ENCODE results near the gene VAMP4. TPM values are rescaled to one million over a fixed set of nuclear protein-coding genes. Genes with fewer than 3 reads are reported as not detected.

Gene VAMP4
- total RNA-seq, 1 donor from 2014 or later: 21.3 TPM

DNA sequence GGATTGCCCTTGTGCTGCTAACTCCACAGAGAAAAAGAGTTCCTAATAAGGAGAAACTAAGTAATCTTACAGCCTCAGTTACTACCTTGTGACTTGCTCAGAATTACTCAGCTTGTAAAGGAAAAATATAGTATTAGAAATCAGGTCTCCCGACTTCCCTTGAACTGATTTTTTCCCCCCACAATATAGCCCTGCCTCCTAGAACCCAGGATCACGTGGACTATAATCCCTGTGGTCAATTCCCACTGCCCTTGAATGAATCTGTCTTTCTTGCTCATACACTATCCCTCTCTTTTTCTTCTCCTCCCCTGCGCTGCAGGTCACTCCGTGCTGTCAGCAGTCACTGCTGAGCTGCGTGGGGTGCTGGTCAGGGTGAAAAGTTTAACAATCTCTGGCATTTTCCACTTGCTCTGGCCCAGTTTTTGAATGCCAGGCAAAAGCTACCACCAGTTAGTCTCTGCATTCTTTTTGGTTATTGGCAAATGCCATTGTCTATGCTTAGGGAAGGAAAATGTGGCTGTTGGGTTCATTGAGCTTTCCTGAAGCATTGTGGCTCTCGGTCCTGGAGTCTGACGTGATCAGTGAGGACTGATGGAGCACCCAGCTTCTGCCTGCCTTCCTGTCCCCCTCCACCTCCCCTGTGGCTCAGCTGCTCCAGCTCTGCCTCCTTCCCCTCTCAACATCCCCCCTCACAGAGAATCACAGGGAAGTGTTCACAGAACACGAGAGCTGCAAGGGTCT, 87.5 kb downstream of the VAMP4 start:
- intact Hi-C loops (cut with micrococcal nuclease): loop anchor here (2.0 kb wide), 1 partner anchor 126 kb away; the partner anchor contains the start of gene METTL13

- intact Hi-C loops (cut with micrococcal nuclease): loop anchor here (2.0 kb wide), 1 partner anchor 127 kb away; the partner anchor contains the start of gene METTL13
Measured at GRCh38 chr1:171653796-171654195, 88.1 kb downstream of the VAMP4 start.

DNA sequence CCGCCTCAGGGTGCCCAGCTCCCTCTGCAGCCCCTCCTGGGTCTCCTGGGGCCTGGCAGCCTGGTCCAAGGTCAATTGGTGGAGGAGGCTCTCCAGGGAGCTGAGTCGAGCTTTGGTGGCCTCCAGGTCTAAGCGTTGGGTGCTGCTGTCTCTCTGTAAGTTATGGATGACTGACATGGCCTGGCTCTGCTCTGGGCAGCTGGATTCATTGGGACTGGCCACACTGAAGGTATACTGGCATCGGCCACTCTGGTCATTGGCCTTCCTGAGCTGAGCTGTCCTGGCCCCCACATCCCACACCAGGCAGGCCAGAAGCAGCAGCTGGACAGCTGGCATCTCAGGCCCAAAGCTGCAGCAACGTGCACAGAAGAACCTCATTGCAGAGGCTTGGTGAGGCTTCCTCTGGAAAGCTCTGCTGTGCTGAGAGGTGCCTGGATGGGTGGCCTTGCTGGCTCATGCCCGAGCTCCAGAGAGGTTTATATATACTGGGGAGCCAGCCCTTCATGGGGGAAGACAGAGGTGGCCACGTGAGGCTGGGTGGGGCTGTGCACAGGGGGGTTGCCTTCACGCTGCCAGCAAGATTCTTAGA, 89.5 kb downstream of the VAMP4 start, which contains the start of gene MYOC:
Gene MYOC, minus strand, starts transcription at position 455 of the 589 bp plus-strand sequence. Its CDS starts 77 bp downstream, at position 378.
- intact Hi-C loops (cut with micrococcal nuclease): no loop called here

Other genes starting within 250 kb of the VAMP4 start
- gene MYOCOS, start 119.8 kb downstream of the VAMP4 start, total RNA-seq: 0.29 and 0.32 TPM in 2 replicates
- gene MYOC, start 89.4 kb downstream of the VAMP4 start, total RNA-seq: not detected in 2 replicates
- gene METTL13, start 39.6 kb upstream of the VAMP4 start, total RNA-seq: 44.6 and 45.1 TPM in 2 replicates
- gene DNM3, start 99.4 kb upstream of the VAMP4 start, total RNA-seq: 1.2 and 1.8 TPM in 2 replicates

All from T-helper 1 cell treated with Interleukin-12 subunit alpha and Interleukin-12 subunit beta and Interleukin-4 antibody, amounts not matched to agents 30 ng/mL and 1 ng/mL, for 36 hours (primary cell).